B cell (primary cell): ENCODE data around the gene EPHA2. TPM values are rescaled to one million over a fixed set of nuclear protein-coding genes. Genes with fewer than 3 reads are reported as not detected.

Source experiments
- ATAC-seq: fragments of 200-7000 bp; cut with Tn5 transposase; one replicate; pipeline ENCODE4 v1.10.0; 2021; ENCODE audit warnings: low read depth, mild to moderate bottlenecking, moderate number of reproducible peaks, moderate library complexity
- CTCF ChIA-PET: fragments of 350-600 bp; sonication (Branson Sonifier 250); formaldehyde crosslinking; loops from one replicate; lab custom pipeline; 2021; ENCODE audit warnings: antibody characterized with exemption, inconsistent platforms; lab: Charles Lee
- POLR2A ChIA-PET: fragments of 350-600 bp; sonication (Branson Sonifier 250); formaldehyde crosslinking; loops from one replicate; lab custom pipeline; 2021; ENCODE audit warnings: antibody characterized with exemption; lab: Charles Lee
- DNase-seq: peaks from one replicate; pipeline ENCODE4 v3.0.0; 2013
- H2AFZ ChIP-seq: 2 replicates; pipeline ENCODE4 v1.6.1; 2012; ENCODE audit warnings: mild to moderate bottlenecking, low read depth, low read length; ENCODE audit not compliant: insufficient read depth, poor library complexity, severe bottlenecking
- H3K27ac ChIP-seq, 2 donors: 1 replicate in 1 of 2; 2 replicates in 1 of 2; pipeline ENCODE4 v1.5.1; 2012 to 2013; ENCODE audit warnings: low read length in 2 of 2, mild to moderate bottlenecking in 2 of 2, moderate library complexity in 1 of 2
- H3K27me3 ChIP-seq, 4 experiments: fragments of 200-600 bp in 1 of 4; sonication (generic) in 1 of 4; replicated peaks in 1 of 4; 1 replicate in 2 of 4; 2 replicates in 2 of 4; pipeline versions ENCODE4 v1.6.1 to v1.7.0; 2013 to 2016; ENCODE audit warnings: low read length in 3 of 4, mild to moderate bottlenecking in 2 of 4, mixed read lengths in 1 of 4, moderate library complexity in 1 of 4; ENCODE audit not compliant: insufficient read depth in 4 of 4, control insufficient read depth in 3 of 4; ENCODE audit errors: control extremely low read depth in 1 of 4
- H3K36me3 ChIP-seq, 2 experiments: replicated peaks in 1 of 2; 1 replicate in 1 of 2; 2 replicates in 1 of 2; pipeline versions ENCODE4 v1.6.1 to v1.7.1; 2013; ENCODE audit warnings: low read length in 1 of 2; ENCODE audit not compliant: insufficient read depth in 2 of 2, control insufficient read depth in 1 of 2; ENCODE audit errors: control extremely low read depth in 1 of 2, extremely low read depth in 1 of 2
- H3K4me1 ChIP-seq, 2 donors: fragments of 200-600 bp in 1 of 2; sonication (generic) in 1 of 2; 1 replicate in 1 of 2; 2 replicates in 1 of 2; pipeline versions ENCODE4 v1.5.1 to v1.6.1; 2013 to 2017; ENCODE audit warnings: low read length in 2 of 2; ENCODE audit not compliant: control insufficient read depth in 2 of 2, insufficient read depth in 2 of 2
- H3K4me2 ChIP-seq: replicated peaks from 2 replicates; pipeline ENCODE3; 2012; ENCODE audit warnings: mild to moderate bottlenecking, low read depth, low read length; ENCODE audit not compliant: poor library complexity, severe bottlenecking
- H3K4me3 ChIP-seq, 5 experiments: fragments of 200-600 bp in 1 of 5; sonication (generic) in 1 of 5; 1 replicate in 3 of 5; 2 replicates in 2 of 5; pipeline versions ENCODE4 v1.5.1 to v1.7.0; 2011 to 2016; ENCODE audit warnings: low read length in 4 of 5, mild to moderate bottlenecking in 4 of 5, low read depth in 2 of 5, control low read depth in 1 of 5, moderate library complexity in 1 of 5; ENCODE audit not compliant: insufficient read depth in 1 of 5; ENCODE audit errors: control extremely low read depth in 1 of 5, extremely low read depth in 1 of 5
- H3K79me2 ChIP-seq: fragments of 200-600 bp; sonication (generic); one replicate; pipeline ENCODE4 v1.6.0; 2016; ENCODE audit warnings: low read length; ENCODE audit not compliant: control insufficient read depth, insufficient read depth
- H3K9ac ChIP-seq: fragments of 200-600 bp; sonication (generic); 2 replicates; pipeline ENCODE4 v1.6.1; 2017; ENCODE audit warnings: mild to moderate bottlenecking, low read length, moderate library complexity
- H3K9me3 ChIP-seq, 3 donors: one replicate each; pipeline versions ENCODE4 v1.6.1 to v1.7.1; 2013; ENCODE audit warnings: low read length in 2 of 3; ENCODE audit not compliant: control insufficient read depth in 2 of 3, insufficient read depth in 1 of 3; ENCODE audit errors: control extremely low read depth in 1 of 3
- H4K20me1 ChIP-seq: 2 replicates; pipeline ENCODE4 v1.6.0; 2012; ENCODE audit warnings: mild to moderate bottlenecking, low read length; ENCODE audit not compliant: insufficient read depth, control insufficient read depth, poor library complexity, severe bottlenecking
- H3K27ac Mint-ChIP-seq: one replicate; pipeline ENCODE4 v1.8.0; 2021; ENCODE audit warnings: mixed read lengths
- H3K27me3 Mint-ChIP-seq: one replicate; pipeline ENCODE4 v1.8.0; 2021; ENCODE audit warnings: mixed read lengths
- H3K4me1 Mint-ChIP-seq: one replicate; pipeline ENCODE4 v1.8.0; 2021; ENCODE audit warnings: mixed read lengths
- H3K4me3 Mint-ChIP-seq: one replicate; pipeline ENCODE4 v1.8.0; 2021; ENCODE audit warnings: mixed read lengths
- H3K9me3 Mint-ChIP-seq: one replicate; pipeline ENCODE4 v1.8.0; 2022; ENCODE audit warnings: mixed read lengths; ENCODE audit not compliant: insufficient read depth
- CTCF ChIP-seq: fragments of 200-600 bp; IDR thresholded peaks from one replicate; pipeline ENCODE4 v1.8.0; 2022; ENCODE audit warnings: antibody characterized with exemption, mild to moderate bottlenecking
- EZH2 ChIP-seq: IDR thresholded peaks from 2 replicates; pipeline ENCODE4 v1.6.1; 2012; ENCODE audit warnings: borderline replicate concordance, low read depth, mild to moderate bottlenecking, moderate library complexity, low read length; ENCODE audit not compliant: insufficient read depth, poor library complexity, severe bottlenecking
- WGBS: methylation state at CpG from one replicate; pipeline ENCODE4 v1.1.5; 2013; ENCODE audit warnings: missing lambda C conversion rate; ENCODE audit not compliant: insufficient coverage; 5-methylcytosine and 5-hydroxymethylcytosine counted together
- intact Hi-C: fragments of 100-400 bp; cut with micrococcal nuclease; formaldehyde crosslinking; loops from one replicate; pipeline ENCODE4 v1.10.0; 2022
- polyA plus RNA-seq: library from polyadenylated mRNA; depleted of rRNA; stranded (reverse); fragments of >200 nt; gene quantifications from 2 replicates; pipeline ENCODE4 v1.2.3, GENCODE V29; 2012
- total RNA-seq, 2 donors: library from RNA; stranded (reverse); fragments of 120-200 nt in 1 of 2; gene quantifications; 1 replicate in 1 of 2; 2 replicates in 1 of 2; pipeline versions ENCODE4 v1.2.3 to v1.2.4, GENCODE V29; 2013 to 2022

EPHA2 gene
- total and polyA plus RNA-seq, 2 donors (not counting 1 experiment from before 2014, with no cell fraction given) = 0.12 TPM; not detected in 1

GRCh38 chr1:16195518-16195905 is 39.6 kb upstream of the EPHA2 start:
- H3K4me3 ChIP-seq = no peak overlapping the region
- Mint-ChIP-seq H3K27me3 (peaks cover 4% of the 10 kb centered on the region), H3K4me1 (no peaks in the 10 kb centered on the region), H3K4me3 (no peak overlapping the region), H3K9me3 (no peaks in the 10 kb centered on the region), H3K27ac (no peak overlapping the region)
- H3K36me3 ChIP-seq = no peaks in the 10 kb centered on the region
- ChIA-PET POLR2A (no interaction called here), CTCF (interaction anchor here (1.0 kb wide), 1 partner anchor 9 kb away, joined by 4 read pairs; no protein-coding TSS in a partner anchor)
- intact Hi-C loops = no loop called here
- no peaks in the 10 kb centered on the region for H3K9me3 ChIP-seq
- no peaks in the 10 kb centered on the region for H3K27me3 ChIP-seq
- no peaks in the 10 kb centered on the region for H4K20me1 ChIP-seq
- H3K9ac ChIP-seq = no peak overlapping the region
- no peak for ATAC-seq
- TF ChIP-seq EZH2 = no peak
- TF ChIP-seq CTCF = no peak
- no peak overlapping the region for H3K4me2 ChIP-seq
- H3K79me2 ChIP-seq = no peaks in the 10 kb centered on the region
- WGBS = 100% methylated on average over 1 of the region's 7 CpGs
- no peak overlapping the region for H2AFZ ChIP-seq
- H3K27ac ChIP-seq = no peak overlapping the region
- no peaks in the 10 kb centered on the region for H3K4me1 ChIP-seq
- no peak for DNase-seq

- no peak overlapping the region for H3K27ac Mint-ChIP-seq
- no peaks in the 10 kb centered on the region for H3K36me3 ChIP-seq
- H3K27me3 ChIP-seq = peaks cover 0 to 23% (median 9%) of the 10 kb centered on the region in 4 experiments
- H3K4me3 Mint-ChIP-seq = no peak overlapping the region
- H3K27me3 Mint-ChIP-seq = peaks cover 17% of the 10 kb centered on the region
- no peaks in the 10 kb centered on the region for H3K79me2 ChIP-seq
- no peaks in the 10 kb centered on the region for H4K20me1 ChIP-seq
- H3K4me1 ChIP-seq = peaks cover 5 to 7% of the 10 kb centered on the region in 2 donors
- ChIA-PET CTCF (interaction anchor here (12.1 kb wide), 1 partner anchor 112 kb away, joined by 237 read pairs; no protein-coding TSS in a partner anchor), POLR2A (no interaction called here)
- no peak overlapping the region for H3K4me3 ChIP-seq
- H3K4me1 Mint-ChIP-seq = peaks cover 2% of the 10 kb centered on the region
- 74% methylated on average over 3 of the region's 6 CpGs for WGBS
- no peak overlapping the region for H2AFZ ChIP-seq
- no peak for ATAC-seq
- intact Hi-C loops = no loop called here
- H3K27ac ChIP-seq = no peak overlapping the region
- no peak for TF ChIP-seq EZH2
- TF ChIP-seq CTCF = no peak
- H3K9ac ChIP-seq = no peak overlapping the region
- H3K9me3 Mint-ChIP-seq = no peaks in the 10 kb centered on the region
- H3K4me2 ChIP-seq = no peak overlapping the region
- no peak for DNase-seq
- H3K9me3 ChIP-seq = no peaks in the 10 kb centered on the region
Observed at GRCh38 chr1:16191916-16192546, 36.2 kb upstream of the EPHA2 start.
